Occipital lobe (tissue), 2 donors: ENCODE data around the gene HMGB4. TPM values are rescaled to one million over a fixed set of nuclear protein-coding genes. Genes with fewer than 3 reads are reported as not detected.

ENCODE experiments used
- DNase-seq: peaks from one replicate; lab custom pipeline; 2025; lab: John Stamatoyannopoulos, UW
- total RNA-seq: library from RNA; depleted of rRNA; stranded (reverse); fragments of >200 nt; gene quantifications from one replicate; pipeline ENCODE4 v1.2.3, GENCODE V29; 2014

The HMGB4 gene
- total RNA-seq, 1 donor from 2014 or later = not detected

DNA sequence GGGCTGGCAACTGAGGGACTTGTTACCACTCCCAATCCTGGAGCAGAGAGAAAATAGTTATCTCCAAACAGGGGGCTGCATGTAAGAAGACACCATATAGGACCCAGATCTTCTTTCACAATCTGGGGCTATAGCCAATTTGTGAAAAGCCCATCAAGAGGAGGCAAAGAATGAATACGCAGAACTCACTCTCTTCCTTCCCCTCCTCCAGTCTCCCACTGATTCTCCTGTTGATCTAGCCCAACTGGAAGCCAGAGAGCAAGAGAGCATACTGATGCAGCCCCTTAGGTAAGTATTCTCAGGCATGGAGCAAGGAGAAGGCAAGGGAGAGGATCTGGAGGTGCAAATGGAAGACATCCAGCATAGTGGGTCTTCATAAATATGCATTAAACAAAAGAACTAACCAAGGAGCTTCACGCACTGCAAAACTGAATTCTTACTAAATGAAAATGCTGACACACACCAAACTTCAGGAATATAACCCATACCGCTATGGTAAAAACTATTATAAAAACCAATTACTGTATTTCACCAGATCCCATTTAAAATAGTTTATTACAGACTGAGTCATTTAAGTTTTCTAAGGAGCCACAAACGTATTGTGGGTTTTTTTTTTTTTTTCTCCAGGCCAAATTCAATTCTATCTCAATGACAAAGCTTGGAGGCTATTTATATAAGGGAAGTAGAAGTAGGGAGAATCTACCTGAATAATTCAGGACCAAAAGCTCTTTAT is 15.5 kb upstream of the HMGB4 start:
- DNase-seq = no peak

DNA sequence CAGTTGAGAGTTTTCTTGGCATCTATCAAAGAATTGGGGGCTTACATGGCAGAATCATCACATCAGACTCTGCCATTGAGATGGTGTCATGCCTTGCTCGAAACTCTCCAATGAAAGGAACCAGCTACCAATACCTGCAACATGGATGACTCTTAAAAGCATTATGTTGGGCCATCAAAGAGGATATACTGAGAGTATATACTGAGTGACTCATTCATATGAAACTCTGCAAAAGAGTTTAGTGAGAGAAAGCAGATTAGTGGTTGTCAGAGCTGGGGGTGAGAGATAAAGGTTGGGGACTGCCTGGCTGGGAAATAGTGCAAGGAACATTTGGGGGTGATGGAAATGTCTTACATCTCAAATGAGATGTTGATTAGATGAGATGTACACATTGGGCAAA is 14.7 kb upstream of the HMGB4 start:
- DNase-seq = no peak

DNA sequence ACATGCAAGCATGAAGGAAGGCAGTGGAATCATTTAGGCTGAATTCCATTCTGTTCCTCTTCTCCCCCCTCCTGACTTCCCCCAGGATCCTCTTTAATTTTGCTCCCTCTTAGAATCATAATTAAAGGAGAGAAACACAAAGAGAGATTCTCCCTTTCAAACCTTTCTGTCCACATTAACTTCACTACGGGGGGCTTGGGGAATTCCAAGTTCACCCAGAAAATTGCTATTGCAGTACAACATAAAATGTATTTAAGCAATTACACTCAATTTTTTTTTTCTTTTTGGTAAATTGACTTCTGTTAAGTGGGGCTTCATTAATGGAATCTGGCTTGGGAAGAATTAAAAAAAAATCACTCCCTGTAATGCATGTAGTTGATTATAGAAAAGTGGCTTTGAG is 13.4 kb upstream of the HMGB4 start:
- no peak for DNase-seq

DNA sequence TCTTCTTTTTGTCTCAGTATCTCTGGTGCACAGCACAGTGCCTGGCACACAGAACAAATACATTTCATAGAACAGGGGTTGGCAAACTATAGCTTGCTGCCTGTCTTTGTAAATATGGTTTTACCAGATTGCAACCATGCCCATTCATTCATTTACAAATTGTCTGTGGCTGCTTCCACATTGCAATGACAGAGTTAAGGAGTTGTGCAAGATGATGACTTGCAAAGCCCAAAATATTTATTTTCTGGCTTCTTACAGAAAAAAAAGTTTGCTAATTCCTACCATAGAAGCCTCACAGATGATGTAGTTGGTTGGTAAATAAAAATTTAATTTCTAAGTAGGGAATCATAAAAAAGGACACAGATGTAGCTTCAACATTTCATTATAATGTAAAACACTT is 11.2 kb upstream of the HMGB4 start:
- no peak for DNase-seq

DNA sequence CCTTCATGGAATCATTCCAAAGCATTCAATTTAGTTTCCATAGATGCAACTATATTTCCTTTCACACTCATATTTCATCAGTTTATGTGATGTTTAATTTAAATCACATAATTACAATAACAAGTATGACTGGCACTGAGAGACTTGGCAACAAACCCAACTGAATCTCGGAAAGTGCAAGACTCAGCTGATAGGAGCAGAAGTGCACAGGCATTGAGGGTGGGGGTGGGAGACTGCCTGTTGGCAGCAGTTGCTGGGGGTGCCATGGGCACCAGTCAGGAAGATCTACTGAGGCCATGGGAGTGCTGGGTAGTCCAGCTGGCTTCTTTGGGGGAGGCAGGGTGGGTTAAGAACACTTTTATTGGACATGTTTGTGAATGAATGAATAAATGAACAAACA is 10.4 kb upstream of the HMGB4 start:
- DNase-seq = no peak

DNA sequence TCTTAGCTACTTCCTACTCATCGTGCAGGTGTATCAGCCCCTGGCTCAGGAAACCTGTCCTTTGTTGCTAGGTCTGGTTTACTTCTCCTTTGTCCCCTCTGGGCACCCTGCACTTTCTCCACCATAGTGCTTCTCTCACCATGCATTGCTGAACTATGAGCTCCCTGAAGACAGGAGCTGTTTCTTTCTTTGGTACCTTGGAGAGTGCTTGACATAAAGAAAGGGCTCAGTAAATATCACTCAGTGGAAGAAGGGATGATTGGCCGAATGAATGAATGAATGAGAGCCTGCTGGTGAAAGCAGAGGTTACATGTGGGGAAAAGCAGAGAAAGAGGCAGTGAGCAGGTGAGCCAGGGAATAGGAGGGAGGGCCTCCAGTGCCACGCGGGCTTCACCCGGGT is 9.8 kb upstream of the HMGB4 start:
- no peak for DNase-seq

DNA sequence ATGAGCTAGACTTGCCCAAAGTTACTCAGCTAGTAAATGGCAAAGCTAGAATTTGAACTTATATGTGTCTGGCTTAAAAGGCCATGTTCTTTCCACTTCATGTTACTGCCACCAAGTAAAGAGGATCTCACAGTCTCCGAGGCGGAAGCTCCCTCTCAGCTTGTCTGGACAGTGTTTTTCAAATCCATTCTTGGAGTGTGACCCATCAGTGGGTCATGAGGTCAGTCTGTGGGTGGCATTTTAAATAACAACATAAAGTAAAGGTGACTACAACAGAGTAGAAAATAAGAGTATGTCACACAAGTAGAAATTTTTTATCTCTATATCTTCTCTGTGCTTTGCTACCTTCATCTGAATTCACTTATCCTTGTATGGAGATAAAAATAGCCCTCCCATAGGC is 3.2 kb upstream of the HMGB4 start:
- no peak for DNase-seq

DNA sequence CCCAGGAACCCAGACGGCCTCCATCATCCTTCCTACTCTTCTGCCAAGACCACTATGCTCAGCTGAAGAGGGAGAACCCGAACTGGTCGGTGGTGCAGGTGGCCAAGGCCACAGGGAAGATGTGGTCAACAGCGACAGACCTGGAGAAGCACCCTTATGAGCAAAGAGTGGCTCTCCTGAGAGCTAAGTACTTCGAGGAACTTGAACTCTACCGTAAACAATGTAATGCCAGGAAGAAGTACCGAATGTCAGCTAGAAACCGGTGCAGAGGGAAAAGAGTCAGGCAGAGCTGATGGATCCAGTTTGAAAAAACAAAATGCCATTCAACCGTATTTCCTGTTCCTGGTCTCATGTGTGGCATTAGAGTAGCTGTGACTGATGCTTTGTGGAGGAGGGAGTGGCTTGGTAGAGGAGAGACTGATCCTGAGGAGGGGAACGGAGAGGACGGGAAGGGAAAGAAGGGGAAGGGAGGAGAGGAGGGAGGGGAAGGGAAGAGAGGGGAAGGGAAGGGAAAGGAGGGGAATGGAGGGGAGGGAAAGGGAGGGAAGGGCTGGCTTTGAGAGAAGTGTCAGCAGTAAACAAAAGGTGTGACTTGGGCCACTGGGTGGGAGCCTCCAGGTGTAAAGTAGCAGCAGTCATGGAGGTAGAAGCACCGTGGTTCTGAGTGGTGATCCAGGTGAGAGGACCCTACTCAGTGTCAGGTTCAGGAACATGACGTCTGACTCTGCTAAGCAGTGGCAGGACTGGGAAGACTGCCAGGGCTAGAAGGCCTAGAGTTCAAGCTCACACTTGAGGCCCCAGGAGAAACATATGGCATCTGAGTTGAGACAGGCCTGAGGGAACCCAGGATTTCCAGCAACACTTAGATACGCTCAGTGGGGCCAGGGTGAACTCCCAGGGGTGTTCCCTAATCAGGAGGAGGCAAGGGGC is 846 bp downstream of the HMGB4 start:
- no peak for DNase-seq

DNA sequence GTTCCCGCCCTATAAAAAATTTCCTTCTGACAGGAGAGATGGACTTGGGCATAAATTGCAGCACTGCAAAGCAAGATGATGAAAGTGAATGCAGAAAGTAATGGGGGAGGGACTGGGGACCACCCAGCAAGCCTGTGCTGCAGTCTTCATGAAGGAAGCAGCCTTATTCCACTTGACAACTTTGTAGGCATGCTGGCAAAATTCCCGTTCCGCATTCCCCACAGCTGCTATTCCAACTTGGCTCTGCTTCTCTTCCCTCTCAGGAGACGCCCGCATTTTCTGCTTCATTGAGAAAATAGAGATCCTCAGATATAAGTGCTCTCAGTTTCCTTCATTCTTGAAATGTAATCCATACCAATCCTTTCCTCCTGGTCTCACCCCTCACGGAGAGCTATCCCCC is 2.4 kb downstream of the HMGB4 start:
- DNase-seq = no peak

DNA sequence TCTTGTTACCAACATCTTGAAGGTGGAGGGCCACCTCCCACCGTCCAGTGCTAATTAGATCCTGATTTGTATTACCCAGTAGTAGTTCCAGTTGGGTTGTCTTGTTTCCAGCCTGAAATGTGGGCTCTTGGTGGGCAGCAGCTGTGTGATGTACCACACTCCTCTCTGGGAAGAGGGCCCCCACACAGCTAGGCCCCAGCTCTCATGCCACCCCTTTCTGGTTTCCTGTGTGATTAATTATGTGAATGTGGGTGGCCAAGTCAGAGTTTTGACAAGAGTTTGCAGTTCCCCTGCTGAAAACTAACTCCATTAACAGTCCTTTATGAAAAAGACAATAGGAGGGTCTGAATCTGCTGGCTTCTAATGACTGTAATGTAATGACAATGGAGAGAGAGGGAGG is 3.8 kb downstream of the HMGB4 start:
- DNase-seq = no peak

DNA sequence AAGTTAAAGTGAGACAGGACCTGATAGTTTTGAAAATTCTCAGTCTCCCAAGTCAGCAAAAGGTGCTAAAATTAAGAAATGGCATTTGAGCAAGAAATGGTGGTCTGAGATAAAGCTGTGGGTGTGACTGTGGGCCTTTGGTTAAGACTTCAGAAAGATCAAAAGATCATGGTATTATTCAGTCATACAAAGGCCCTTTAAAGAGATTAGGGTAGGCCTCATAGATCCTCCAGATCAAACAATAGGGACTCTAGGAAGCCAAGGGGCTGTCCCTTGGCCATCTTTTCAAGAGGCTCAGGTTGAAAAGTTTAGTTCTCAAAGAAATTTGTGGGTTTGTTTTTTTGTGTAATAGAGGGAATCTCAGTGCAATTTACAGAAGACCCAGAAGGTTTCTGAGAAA is 8.4 kb downstream of the HMGB4 start:
- DNase-seq = no peak

DNA sequence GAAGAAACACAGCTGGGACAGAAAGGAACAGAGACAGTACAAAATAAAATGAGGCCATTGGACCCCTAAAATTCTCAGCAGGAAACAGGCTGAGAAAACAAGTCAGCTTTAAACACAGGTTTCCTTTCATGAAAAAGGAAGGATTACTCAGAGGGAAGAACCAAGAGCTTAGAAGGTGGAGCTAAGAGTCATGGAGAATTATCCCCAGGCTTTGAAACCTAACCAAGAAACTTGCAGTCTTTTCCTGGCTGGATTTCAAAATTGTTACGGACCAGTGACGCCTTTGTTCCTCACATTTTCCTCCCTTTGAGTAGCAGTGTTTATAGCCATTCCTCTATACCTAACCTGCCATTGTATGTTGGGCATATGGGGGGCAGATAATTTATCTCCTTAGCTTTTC is 8.8 kb downstream of the HMGB4 start:
- no peak for DNase-seq

DNA sequence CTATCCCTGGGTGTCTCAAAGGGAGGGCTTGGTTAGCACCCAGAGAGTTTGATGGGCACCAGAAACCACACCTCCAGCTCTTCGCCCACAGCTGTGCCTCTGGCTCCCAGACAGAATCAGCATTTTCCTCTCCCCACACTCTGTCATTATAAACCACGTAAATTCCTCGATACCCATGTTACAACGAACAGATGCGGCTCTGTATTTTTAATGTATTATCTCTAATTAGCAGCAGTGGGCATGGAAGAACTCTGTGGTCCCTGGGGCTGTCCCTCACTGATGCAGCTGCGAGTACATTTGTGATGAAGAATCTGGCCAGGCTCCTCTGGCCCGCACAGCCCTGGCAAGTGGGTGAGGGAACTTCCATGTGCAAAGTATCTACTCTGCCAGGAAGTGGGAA is 10.8 kb downstream of the HMGB4 start:
- no peak for DNase-seq

DNA sequence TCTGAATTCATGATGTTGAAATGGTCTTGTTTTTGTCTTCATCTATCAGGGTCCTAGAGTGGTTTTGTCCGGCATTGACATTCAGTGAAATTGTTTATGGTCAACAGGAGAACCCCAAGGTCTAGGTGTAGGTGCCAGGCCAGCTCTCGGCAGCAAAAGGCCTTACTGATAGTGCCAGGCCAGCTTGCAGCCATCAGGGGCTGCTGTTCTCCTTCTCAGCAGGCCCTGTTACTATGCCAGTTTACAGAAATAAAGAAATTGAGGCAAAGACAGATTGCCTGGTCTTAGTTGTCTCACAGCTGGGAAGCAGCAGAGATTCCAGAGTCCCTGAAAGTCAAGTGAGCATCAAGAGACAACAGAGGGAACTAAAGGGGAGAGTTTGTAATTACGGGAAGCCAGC is 12.0 kb downstream of the HMGB4 start:
- DNase-seq = no peak

DNA sequence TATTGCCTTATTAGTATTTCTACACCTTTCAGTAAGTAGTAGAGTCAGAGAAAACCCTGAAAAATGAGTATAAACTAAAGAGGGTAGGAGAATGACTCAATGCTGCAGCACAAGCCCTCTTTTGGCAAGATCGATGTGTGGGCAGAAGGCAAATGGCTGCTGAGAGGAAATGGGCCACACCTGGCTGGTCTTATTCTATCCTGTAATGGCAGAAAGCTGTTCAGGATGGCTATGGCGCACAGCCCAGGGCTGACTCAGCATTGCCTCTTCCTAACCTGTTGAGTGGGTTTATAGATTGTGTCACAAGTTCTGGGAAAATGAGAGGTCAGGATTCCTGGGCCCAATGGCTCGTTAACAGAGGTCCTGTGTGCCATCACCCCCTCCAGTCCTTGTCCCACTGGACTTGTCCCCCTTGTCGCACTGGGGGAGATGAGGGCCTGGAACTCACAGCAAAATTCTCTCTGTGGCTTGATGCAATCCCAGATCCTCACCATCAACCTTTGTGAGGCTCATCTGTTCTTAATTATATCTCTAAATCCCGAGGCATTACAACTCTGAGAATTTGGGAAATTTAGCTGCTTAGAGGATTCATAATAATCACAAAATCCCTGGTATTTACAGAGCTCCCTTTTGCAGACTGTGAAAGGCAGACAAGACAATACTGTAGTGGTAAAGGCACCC is 13.2 kb downstream of the HMGB4 start:
- DNase-seq = peak; percentile 75

DNA sequence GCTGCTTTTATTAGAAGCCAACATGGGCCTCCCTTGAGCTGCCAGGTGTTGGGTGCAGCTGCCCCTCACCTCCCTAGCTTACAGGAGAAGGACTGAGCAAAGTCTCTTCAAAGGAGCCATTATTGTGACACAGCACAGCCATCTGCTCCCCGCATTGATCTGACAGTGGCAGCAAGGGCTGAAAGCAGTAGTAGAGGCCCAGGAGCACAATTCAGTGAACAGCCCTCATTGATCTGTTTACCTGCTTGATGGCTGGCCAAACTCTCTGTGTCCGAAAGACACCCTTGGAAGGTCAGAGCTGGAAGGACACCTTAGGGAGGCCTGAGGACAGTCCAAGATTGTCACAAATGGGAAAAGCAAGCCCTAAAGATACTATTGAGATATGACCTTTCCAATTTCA is 14.5 kb downstream of the HMGB4 start:
- DNase-seq = no peak

DNA sequence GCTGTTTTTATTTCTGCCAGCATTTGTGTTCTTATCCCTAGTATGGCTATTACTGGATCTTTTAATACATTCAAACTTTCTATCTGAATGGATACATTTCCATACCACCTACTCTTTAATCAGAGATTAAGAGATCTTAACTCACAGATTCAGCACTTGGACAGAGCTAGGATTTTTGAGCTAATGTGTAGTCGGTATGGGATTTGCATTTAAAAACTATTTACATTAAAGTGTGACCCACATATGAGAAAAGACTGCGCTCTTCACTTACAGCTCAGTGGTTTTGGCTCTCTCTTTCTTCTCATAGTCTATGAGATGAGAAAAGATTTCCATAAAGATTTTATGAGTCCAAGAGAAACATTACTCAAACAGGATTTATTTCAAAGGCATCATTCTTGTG is 16.4 kb downstream of the HMGB4 start:
- no peak for DNase-seq

DNA sequence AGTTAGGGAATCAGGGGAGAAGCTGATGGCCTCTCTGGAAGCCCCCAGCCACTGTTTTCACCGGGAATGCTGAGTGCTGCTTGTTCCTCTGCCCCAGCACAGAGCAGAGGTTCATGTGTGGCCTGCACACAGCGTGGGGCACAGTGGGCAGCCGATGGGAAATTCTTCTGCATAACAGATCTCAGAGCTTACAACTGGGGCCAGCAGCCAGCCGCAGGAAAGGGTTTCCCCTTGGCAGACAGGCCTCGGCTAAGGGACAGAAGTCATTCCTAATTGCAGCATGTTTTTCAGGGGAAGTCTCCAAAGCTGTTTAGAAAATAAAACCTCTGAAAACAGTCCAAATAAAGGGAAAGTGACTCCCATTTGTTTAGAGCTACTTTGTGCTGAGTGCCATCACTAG is 22.6 kb downstream of the HMGB4 start:
- DNase-seq = no peak

DNA sequence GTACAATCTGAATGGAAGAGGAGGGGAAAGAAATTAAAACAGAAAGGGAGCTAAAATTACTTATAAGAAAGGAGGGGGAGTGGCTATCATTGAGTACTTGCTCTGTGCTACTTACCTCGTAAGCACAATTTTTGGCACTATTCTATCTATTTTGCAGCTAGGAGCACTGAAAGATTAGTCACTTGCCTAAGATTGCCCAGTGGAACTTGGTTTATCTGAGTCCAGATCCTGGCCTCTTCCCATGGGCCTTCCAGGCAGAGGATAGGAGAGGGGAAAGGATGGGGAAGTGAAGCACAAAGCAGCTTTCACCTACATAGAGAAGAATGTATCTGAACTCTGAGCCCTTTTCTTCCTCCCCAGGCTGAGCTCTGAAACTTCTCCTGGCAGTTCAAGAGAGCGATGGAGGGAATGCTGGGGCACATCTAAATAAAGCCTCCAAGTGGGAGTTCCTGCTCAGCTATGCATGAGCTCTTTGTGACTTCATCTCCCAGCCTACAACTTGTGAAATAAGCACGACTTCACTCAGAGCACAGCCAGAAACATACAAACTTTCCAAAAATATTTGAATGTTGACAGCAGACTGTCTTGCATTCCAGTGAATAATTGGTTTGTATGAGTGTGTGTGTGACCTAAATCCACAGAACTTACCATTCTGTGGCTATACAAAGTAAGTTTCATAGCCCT is 29.4 kb downstream of the HMGB4 start:
- DNase-seq = peak; percentile 25

DNA sequence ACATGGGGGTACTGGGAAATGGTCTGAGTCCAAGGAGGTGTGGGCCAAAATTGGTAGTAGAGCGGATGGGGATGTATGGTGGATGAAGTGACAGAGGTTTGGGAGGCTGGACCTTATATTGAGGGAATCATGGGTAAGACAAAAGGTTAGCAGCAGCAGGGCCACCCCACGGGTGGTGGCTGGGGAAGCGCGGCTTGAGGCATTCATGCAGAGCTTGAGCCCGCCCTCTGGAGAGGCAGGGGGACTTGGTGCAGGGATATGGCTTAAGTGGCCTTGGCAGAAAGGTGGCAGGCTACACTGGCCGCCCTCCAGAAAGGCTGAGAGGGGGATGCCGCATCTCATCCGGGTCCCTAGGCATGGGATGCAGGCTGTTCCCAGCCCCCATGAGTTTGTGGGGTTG is 31.5 kb downstream of the HMGB4 start:
- DNase-seq = no peak

DNA sequence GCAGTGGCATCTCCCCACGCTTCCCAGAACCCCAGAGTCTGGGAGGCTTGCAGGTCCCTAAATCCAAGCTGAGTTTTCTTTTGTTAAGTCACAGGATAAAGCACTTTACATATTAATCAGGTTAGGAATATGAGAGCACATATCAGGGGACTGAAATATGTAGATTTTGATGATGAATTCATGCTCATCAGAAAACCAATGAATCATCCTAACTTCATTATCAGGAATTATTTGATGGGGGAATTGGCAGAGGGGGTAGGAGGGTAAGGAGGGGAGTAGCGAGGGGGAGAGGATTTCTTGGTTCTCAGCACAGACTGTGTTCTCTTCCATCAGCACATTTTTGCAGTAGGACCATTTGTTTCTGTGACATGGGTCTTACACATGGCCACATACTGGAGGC is 32.1 kb downstream of the HMGB4 start:
- DNase-seq = no peak
